ENCODE data around the gene PRDX6.

PRDX6 gene

GRCh38 chr1:173477286-173478093 is at the start of gene PRDX6:
Gene PRDX6 (plus strand): TSS chr1:173477335. CDS start chr1:173477398, 63 bp downstream.
- no peak for TF ChIP-seq CTCF (IDR thresholded peaks at IDR 0.05; ENCODE audit: insufficient read depth, low read length, poor library complexity, severe bottlenecking)
- peak; percentile 81 for DNase-seq (ENCODE audit: extremely low read depth, insufficient read length)
- peak within 1 kb of the TSS; percentile 88 for H3K4me3 ChIP-seq (replicated peaks; ENCODE audit: low read depth, low read length)
- no peaks in the 10 kb centered on the region for H3K27me3 ChIP-seq (replicated peaks; ENCODE audit: control insufficient read depth, insufficient read depth, low read length)
- peaks cover 5% of the 10 kb centered on the region for H3K36me3 ChIP-seq (ENCODE audit: control insufficient read depth, insufficient read depth, low read length)

GRCh38 chr1:173429471-173430402 is 47.4 kb upstream of the PRDX6 start:
- Histone ChIP-seq H3K4me3 (replicated peaks; ENCODE audit: low read depth, low read length) (no peak overlapping the region; the same call in 1 of the 2 replicates), H3K36me3 (ENCODE audit: control insufficient read depth, insufficient read depth, low read length) (no peaks in the 10 kb centered on the region), H3K27me3 (replicated peaks; ENCODE audit: control insufficient read depth, insufficient read depth, low read length) (no peaks in the 10 kb centered on the region)
- peak; percentile 93 for TF ChIP-seq CTCF (IDR thresholded peaks at IDR 0.05; ENCODE audit: insufficient read depth, low read length, poor library complexity, severe bottlenecking)
- DNase-seq (ENCODE audit: extremely low read depth, insufficient read length) = no peak

- no peak for DNase-seq (ENCODE audit: extremely low read depth, insufficient read length)
- TF ChIP-seq CTCF (IDR thresholded peaks at IDR 0.05; ENCODE audit: insufficient read depth, low read length, poor library complexity, severe bottlenecking) = no peak
- no peak overlapping the region for H3K4me3 ChIP-seq (replicated peaks; ENCODE audit: low read depth, low read length)
- no peaks in the 10 kb centered on the region for H3K36me3 ChIP-seq (ENCODE audit: control insufficient read depth, insufficient read depth, low read length)
- H3K27me3 ChIP-seq (replicated peaks; ENCODE audit: control insufficient read depth, insufficient read depth, low read length) = no peaks in the 10 kb centered on the region
Measured at GRCh38 chr1:173430677-173431303, 46.3 kb upstream of the PRDX6 start.

- peak; percentile 83 for TF ChIP-seq CTCF (IDR thresholded peaks at IDR 0.05; ENCODE audit: insufficient read depth, low read length, poor library complexity, severe bottlenecking)
- H3K27me3 ChIP-seq (replicated peaks; ENCODE audit: control insufficient read depth, insufficient read depth, low read length) = no peaks in the 10 kb centered on the region
- DNase-seq (ENCODE audit: extremely low read depth, insufficient read length) = peak; percentile 50
- no peak overlapping the region for H3K4me3 ChIP-seq (replicated peaks; ENCODE audit: low read depth, low read length)
- H3K36me3 ChIP-seq (ENCODE audit: control insufficient read depth, insufficient read depth, low read length) = no peaks in the 10 kb centered on the region
Measured at GRCh38 chr1:173431304-173432045, 45.7 kb upstream of the PRDX6 start.

- no peak for DNase-seq (ENCODE audit: extremely low read depth, insufficient read length)
- no peaks in the 10 kb centered on the region for H3K36me3 ChIP-seq (ENCODE audit: control insufficient read depth, insufficient read depth, low read length)
- no peak overlapping the region for H3K4me3 ChIP-seq (replicated peaks; ENCODE audit: low read depth, low read length)
- TF ChIP-seq CTCF (IDR thresholded peaks at IDR 0.05; ENCODE audit: insufficient read depth, low read length, poor library complexity, severe bottlenecking) = no peak
- H3K27me3 ChIP-seq (replicated peaks; ENCODE audit: control insufficient read depth, insufficient read depth, low read length) = no peaks in the 10 kb centered on the region
Measured at GRCh38 chr1:173432331-173432730, 44.8 kb upstream of the PRDX6 start.
